RCC 7860 (cell line): ENCODE results near the gene TSEN34.

ENCODE experiments used
- DNase-seq: peaks from one replicate; pipeline ENCODE4 v3.0.0-alpha.2; 2015; ENCODE audit warnings: low spot score
- FAIRE-seq: peaks from 2 replicates; lab custom pipeline; 2012; peaks lifted over from hg19 to GRCh38; lab: Jason Lieb, UNC

Gene TSEN34

GRCh38 chr19:54191011-54191810, at the start of gene TSEN34:
Gene TSEN34, plus strand, starts transcription at chr19:54191308. Its CDS starts 57 bp downstream, at chr19:54191365.
- FAIRE-seq (no peak), DNase-seq (peak; percentile 58)

GRCh38 chr19:54141356-54141755, 49.8 kb upstream of the TSEN34 start:
- no peak for DNase-seq
- FAIRE-seq, result no peak

GRCh38 chr19:54142166-54142780, 48.8 kb upstream of the TSEN34 start:
- FAIRE-seq (no peak), DNase-seq (no peak)

DNA sequence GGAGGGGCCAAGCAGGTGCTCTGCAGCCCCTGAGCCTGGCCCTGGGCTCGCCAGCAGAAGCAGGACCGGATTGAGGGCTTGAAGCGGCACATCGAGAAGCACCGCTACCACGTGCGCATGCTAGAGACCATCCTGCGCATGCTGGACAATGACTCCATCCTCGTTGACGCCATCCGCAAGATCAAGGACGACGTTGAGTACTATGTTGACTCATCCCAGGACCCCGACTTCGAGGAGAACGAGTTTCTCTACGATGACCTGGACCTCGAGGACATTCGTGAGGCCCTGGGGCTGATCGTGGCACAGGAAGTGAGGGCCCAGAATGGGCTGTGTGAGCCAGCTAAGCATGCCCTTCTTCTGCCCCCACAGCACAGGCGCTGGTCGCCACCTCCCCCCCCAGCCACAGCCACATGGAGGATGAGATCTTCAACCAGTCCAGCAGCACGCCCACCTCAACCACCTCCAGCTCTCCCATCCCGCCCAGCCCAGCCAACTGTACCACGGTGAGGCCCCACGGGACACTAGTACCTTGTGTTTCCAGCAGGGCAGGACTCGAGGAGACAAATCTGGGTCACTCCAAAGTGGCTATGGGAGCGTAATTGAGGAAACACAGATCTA, 45.5 kb upstream of the TSEN34 start:
- FAIRE-seq (no peak), DNase-seq (no peak)

- FAIRE-seq, result no peak
- no peak for DNase-seq
Measured at GRCh38 chr19:54147676-54148075, 43.4 kb upstream of the TSEN34 start.

- DNase-seq (no peak), FAIRE-seq (no peak)
Measured at GRCh38 chr19:54148158-54148557, 43.0 kb upstream of the TSEN34 start.

DNA sequence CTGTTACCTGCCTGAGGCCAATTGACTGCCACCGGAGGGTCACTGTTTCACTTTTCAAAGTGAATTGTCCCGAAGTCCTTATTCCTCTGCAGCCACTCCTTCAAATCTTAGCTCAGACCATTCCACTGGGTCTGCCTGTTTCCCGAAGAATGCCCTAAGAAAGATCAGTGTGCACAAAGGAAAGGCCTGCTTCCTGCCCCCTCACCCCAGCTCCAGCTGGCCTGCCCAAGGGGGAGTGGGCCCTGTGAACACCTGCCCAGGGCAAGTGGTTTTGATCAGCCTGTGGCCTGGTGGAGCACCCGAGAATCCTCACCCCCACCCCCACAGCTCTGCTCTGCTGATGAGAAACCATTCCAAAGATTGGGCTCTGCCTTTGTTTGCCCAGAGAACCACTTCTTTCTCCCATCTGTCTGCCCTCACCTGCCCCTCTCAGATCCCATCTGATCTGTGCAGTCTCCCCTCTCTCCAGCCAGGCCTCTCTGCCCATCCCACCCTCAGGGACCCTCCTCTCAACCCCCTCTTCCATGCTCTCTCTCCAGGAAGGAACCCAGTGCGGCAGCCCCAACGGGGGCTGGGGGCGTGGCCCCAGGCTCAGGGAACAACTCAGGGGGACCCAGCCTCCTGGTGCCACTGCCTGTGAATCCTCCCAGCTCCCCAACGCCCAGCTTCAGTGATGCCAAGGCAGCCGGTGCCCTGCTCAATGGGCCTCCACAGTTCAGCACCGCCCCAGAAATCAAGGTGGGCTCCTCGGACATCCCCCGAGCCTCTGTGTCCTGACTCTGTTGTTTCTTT, 41.9 kb upstream of the TSEN34 start:
- DNase-seq, result no peak
- FAIRE-seq, result no peak

- FAIRE-seq (no peak), DNase-seq (no peak)
Measured at GRCh38 chr19:54151362-54152035, 39.6 kb upstream of the TSEN34 start.

GRCh38 chr19:54152267-54152666, 38.8 kb upstream of the TSEN34 start:
- DNase-seq (no peak), FAIRE-seq (no peak)

- FAIRE-seq (no peak), DNase-seq (no peak)
Measured at GRCh38 chr19:54152878-54153524, 38.1 kb upstream of the TSEN34 start.

GRCh38 chr19:54153731-54154326, 37.3 kb upstream of the TSEN34 start:
- FAIRE-seq (no peak), DNase-seq (no peak)

GRCh38 chr19:54154603-54155345, 36.3 kb upstream of the TSEN34 start:
- DNase-seq, result no peak
- no peak for FAIRE-seq

GRCh38 chr19:54155694-54156093, 35.4 kb upstream of the TSEN34 start:
- FAIRE-seq (no peak), DNase-seq (no peak)

- FAIRE-seq (no peak), DNase-seq (no peak)
Measured at GRCh38 chr19:54156490-54156889, 34.6 kb upstream of the TSEN34 start.

GRCh38 chr19:54156953-54157352, 34.2 kb upstream of the TSEN34 start:
- DNase-seq (no peak), FAIRE-seq (no peak)

DNA sequence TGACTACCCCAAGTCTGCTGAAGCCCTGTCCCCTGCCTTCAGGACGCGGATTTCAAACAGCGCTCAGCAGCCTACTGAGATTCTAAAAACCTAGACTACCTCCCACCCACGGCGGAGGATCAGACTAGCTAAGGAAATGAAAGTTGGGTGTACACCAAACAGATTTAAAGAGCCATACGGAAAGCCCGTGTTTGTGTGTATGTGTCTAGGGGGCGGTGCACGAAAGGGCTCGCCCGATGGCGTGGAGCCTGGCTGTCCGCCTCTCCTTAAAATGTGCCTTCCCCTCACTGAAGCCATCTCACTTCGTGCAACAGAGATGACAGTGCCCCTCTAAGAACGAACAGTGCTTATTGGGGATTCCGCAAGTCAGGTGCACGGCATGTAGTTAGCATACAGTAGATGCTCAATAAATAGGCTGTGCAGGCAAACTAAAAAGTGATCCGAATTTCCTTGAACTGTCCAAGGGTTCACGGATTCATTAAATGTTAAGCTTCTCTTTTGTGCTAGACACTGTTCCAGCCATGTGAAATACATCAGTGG, 32.2 kb upstream of the TSEN34 start:
- no peak for DNase-seq
- no peak for FAIRE-seq

DNA sequence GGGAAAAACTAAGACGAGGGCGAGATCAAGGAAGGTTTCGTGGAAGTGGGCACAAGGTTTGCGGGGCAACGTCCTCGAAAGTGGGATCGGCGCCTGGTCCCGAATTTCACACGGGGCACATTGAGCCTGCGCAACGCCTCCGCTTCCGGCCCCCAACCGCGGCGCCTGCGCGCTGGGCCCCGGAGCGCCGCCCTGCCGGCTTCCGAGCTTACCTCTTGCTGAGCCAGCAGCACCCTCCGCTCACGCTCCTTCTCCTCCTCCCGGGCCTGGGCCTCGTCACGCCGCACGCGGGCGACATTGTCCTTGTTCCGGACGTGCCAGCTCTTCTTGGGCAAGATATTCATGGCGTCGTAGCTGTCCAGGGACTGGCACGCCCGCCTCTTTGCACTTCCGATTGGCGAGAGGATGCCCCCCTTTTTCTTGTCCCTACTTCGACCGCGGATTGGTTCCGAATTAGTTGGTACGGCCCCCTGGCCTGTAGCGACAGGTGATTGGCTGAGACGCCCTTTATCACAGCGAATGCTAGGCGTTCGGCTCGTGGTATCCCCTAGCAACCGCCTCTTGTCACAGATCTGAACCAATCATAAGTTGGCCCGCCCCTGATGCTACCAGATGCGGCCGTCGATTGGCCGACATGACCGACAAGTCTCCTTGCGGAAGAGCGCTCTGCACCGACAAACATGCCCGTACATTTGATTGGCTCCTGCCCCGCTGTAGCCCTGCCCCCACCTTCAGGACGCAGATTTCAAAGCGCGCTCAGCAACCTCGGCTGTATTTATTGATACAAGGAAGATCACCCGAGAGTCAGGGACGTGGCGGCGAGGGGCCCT, 31.5 kb upstream of the TSEN34 start, which contains the start of gene LENG1:
Gene LENG1 (minus strand): TSS at position 370 of the 830 bp plus-strand sequence. CDS start 26 bp downstream, at position 344.
- peak; percentile 95 for FAIRE-seq

More for the DNA sequence above, 31.5 kb upstream of the TSEN34 start, which contains the start of gene LENG1:
- DNase-seq, result peak; percentile 99
